Neural cell (in vitro differentiated cells): Measurements from ENCODE around the gene FIGLA.

Experiments
- EZH2 ChIP-seq: fragments of 200-600, 300-800 bp; shearing (Covaris generic), sonication (generic); IDR thresholded peaks from 2 replicates; pipeline ENCODE4 v1.6.1; 2014; ENCODE audit warnings: antibody characterized with exemption, low read length, borderline replicate concordance, mild to moderate bottlenecking; ENCODE audit not compliant: insufficient read depth, poor library complexity, severe bottlenecking
- MXI1 ChIP-seq: fragments of 450-650 bp; conservative IDR thresholded peaks from 2 replicates; pipeline ENCODE4 v1.6.1; 2014; ENCODE audit warnings: antibody characterized with exemption, mild to moderate bottlenecking; ENCODE audit not compliant: poor library complexity, severe bottlenecking
- POLR2AphosphoS5 ChIP-seq: IDR thresholded peaks from 2 replicates; pipeline ENCODE4 v1.6.1; 2012
- TAF1 ChIP-seq: IDR thresholded peaks from 2 replicates; pipeline ENCODE4 v1.6.1; 2012; ENCODE audit warnings: low read depth
- TF ChIP-seq, protein P1 (sequence below): fragments of 450-650 bp; IDR thresholded peaks from 2 replicates; pipeline ENCODE4 v1.5.1; 2014; ENCODE audit warnings: antibody characterized with exemption, mild to moderate bottlenecking, moderate library complexity; ENCODE audit not compliant: poor library complexity, severe bottlenecking

DNA sequence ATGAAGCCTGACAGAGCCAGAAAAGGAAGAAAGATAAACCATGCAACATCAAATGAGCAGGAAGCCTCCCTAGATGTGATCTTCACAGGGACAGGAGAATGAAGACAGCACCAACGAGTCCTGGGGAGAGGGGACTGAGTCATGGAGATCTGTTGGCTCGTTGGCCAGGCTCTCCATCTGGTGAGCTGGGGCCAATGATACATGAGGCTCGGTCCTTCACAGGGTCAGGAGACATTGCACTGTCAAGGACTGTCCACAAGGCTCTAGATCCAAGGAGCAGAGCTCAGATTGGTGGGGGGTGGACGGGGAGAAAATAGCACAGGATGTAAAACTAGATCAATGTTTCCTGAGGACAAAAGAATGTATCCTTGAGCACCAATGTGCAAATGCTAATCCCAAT, 44.4 kb upstream of the FIGLA start:
- TF ChIP-seq, protein P1, sequence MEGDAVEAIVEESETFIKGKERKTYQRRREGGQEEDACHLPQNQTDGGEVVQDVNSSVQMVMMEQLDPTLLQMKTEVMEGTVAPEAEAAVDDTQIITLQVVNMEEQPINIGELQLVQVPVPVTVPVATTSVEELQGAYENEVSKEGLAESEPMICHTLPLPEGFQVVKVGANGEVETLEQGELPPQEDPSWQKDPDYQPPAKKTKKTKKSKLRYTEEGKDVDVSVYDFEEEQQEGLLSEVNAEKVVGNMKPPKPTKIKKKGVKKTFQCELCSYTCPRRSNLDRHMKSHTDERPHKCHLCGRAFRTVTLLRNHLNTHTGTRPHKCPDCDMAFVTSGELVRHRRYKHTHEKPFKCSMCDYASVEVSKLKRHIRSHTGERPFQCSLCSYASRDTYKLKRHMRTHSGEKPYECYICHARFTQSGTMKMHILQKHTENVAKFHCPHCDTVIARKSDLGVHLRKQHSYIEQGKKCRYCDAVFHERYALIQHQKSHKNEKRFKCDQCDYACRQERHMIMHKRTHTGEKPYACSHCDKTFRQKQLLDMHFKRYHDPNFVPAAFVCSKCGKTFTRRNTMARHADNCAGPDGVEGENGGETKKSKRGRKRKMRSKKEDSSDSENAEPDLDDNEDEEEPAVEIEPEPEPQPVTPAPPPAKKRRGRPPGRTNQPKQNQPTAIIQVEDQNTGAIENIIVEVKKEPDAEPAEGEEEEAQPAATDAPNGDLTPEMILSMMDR, result no peak
- TF ChIP-seq TAF1, result no peak
- TF ChIP-seq POLR2AphosphoS5, result no peak
- no peak for TF ChIP-seq EZH2
- TF ChIP-seq MXI1, result no peak
